ENCODE data around the gene TNC.

DNA sequence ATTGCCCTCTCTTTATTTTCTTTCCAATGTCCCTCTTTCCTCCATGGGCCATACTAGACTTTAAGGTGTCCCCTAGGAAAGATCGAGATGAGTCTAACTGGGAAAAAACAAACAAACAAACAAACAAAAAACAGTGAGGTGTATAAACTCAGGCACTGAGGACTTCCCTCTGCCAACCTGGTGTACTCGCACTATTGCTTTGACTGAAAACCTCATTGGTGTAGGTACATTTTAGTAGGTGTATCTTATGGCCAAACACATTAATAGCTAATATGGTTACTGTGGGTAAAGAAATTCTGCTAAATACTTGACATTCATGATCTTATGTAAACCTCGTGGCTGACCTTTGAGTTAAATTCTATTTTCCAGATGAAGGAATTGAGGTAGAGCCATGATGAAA is 74.3 kb downstream of the TNC start:
- TF ChIP-seq, protein P1, sequence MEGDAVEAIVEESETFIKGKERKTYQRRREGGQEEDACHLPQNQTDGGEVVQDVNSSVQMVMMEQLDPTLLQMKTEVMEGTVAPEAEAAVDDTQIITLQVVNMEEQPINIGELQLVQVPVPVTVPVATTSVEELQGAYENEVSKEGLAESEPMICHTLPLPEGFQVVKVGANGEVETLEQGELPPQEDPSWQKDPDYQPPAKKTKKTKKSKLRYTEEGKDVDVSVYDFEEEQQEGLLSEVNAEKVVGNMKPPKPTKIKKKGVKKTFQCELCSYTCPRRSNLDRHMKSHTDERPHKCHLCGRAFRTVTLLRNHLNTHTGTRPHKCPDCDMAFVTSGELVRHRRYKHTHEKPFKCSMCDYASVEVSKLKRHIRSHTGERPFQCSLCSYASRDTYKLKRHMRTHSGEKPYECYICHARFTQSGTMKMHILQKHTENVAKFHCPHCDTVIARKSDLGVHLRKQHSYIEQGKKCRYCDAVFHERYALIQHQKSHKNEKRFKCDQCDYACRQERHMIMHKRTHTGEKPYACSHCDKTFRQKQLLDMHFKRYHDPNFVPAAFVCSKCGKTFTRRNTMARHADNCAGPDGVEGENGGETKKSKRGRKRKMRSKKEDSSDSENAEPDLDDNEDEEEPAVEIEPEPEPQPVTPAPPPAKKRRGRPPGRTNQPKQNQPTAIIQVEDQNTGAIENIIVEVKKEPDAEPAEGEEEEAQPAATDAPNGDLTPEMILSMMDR (IDR thresholded peaks at IDR 0.05), result no peak
- no peak for TF ChIP-seq POLR2A (IDR thresholded peaks at IDR 0.05)
